GM18951 (cell line): ENCODE results near the gene PEX6.
"Not testable (repeated sequence)": the region's sequence is repeated elsewhere in the genome, so short reads cannot be mapped to it uniquely, and the experiment has no call there.

ENCODE experiments used
- POLR2A ChIP-seq: IDR thresholded peaks from 4 replicates; pipeline ENCODE4 v1.6.1; 2011; ENCODE audit warnings: mild to moderate bottlenecking; ENCODE audit not compliant: insufficient read length, insufficient read depth; ENCODE audit errors: extremely low read depth
- in situ Hi-C: fragments of 300-500 bp; cut with MboI; formaldehyde crosslinking; loops from one replicate; pipeline ENCODE4 v1.12.0; 2022; ENCODE audit warnings: low sequenced_read_pairs, mixed read lengths, inconsistent platforms; ENCODE audit not compliant: unreplicated experiment

PEX6 gene

GRCh38 chr6:42947950-42948349 lies 31.0 kb downstream of the PEX6 start:
- no peak for TF ChIP-seq POLR2A
- in situ Hi-C loops: no loop called here

DNA sequence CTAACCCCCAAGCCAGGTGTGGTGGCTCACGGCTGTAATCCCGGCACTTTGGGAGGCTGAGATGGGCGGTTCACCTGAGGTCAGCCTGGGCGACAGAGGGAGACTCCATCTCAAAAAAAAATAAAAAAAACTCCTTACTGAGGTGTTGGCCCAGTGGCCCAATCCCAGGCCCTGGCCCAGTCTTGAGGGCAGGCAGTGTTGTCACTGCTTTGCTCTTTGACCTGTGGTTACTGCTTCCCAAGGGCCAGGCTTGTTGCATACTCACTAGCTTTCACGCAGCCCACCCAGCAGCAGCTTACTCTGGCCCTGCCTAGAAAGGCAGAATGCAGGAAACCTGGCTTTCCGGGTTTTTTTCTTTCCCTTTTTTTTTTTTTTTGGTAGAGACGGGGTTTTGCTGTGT lies 36.5 kb downstream of the PEX6 start:
- no peak for TF ChIP-seq POLR2A
- in situ Hi-C loops: no loop called here

- in situ Hi-C loops: not testable (repeated sequence)
Observed at GRCh38 chr6:42941356-42941755, 37.6 kb downstream of the PEX6 start.

- in situ Hi-C loops: no loop called here
- no peak for TF ChIP-seq POLR2A
Observed at GRCh38 chr6:42940493-42941045, 38.4 kb downstream of the PEX6 start.

- in situ Hi-C loops: no loop called here
- TF ChIP-seq POLR2A: no peak
Observed at GRCh38 chr6:42939810-42940167, 39.2 kb downstream of the PEX6 start.

DNA sequence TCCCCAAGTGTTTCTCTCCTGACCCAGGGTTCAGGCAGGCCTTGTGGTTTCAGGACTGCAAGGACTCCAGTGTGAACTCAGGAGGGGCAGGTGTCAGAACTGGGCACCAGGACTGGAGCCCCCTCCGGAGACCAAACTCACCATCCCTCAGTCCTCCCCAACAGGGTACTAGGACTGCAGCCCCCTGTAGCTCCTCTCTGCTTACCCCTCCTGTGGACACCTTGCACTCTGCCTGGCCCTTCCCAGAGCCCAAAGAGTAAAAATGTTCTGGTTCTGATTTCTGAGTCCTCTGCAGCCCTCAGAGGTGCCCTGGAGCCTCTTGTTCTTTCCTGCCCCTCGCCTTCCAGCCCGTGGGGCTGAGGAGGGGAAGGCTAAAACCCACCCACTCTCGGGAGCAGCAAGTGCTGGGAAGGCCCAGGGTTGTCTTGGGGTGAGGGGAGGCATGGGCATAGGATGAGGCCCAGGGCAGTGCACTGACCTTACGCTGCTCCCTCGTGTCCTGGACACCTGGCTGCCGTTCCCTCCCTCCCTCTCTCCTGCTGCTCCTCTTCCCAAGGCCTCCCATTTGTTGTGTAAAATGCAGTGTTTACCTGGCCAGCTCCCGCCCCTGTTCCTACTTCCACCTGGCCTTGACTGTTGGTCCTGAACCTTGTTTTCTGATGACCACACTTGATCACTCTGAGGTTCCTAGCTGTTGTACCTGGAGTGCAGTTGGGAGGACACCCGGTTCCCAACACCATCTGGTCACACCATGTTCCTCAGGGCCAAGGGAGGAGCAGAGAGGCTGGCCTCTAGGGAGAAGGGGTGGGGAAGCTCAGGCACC lies 39.8 kb downstream of the PEX6 start:
- no peak for TF ChIP-seq POLR2A
- in situ Hi-C loops: no loop called here

DNA sequence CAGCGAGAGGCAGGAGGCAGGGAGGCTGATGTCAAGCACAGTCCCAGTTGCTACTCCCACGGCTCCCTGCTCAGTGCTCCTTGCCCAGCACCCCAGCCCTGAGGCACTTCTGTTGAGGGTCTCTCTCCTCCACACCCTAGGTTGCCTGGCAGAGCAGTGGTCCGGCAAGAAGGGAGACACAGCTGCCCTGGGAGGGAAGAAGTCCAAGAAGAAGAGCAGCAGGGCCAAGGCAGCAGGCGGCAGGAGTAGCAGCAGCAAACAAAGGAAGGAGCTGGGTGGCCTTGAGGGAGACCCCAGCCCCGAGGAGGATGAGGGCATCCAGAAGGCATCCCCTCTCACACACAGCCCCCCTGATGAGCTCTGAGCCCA lies 40.6 kb downstream of the PEX6 start:
- no peak for TF ChIP-seq POLR2A
- in situ Hi-C loops: no loop called here

- in situ Hi-C loops: no loop called here
- no peak for TF ChIP-seq POLR2A
Observed at GRCh38 chr6:42937548-42938427, 41.2 kb downstream of the PEX6 start.

DNA sequence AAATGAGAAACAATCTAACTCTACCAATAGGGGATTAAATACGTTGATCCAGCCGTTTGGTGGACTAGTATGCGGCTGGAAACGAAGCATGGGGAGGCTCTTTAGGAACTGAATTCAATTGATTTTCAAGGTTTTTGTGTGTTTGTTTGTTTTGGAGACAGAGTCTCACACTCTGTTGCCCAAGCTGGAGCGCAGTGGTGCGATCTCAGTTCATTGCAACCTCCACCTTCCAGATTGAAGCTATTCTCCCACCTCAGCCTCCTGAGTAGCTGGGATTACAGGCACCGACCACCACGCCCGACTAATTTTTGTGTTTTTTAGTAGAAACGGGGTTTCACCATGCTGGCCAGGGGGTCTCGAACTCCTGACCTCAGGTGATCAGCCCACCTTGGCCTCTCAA lies 42.6 kb downstream of the PEX6 start:
- in situ Hi-C loops: no loop called here
- no peak for TF ChIP-seq POLR2A

GRCh38 chr6:42935322-42935721 lies 43.7 kb downstream of the PEX6 start:
- no peak for TF ChIP-seq POLR2A
- in situ Hi-C loops: no loop called here

DNA sequence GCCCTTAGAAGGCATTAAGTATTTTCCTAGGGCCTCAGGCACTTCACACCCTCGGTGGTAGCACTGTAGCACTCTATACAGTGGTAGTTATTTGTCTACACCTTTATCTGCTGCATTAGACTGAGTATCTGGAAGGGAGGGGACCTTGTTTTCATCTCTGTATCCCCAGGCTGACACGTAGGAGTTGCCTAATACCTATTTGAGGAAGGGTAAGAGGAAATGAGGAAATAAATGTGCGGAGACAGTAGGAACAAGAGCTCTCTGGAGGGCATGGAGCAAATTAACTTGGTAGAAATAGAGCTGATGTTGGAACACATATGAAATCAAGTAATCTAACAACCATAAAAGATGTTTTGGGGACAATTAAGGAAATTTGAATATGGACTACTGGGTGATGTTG lies 45.8 kb downstream of the PEX6 start:
- no peak for TF ChIP-seq POLR2A
- in situ Hi-C loops: no loop called here

DNA sequence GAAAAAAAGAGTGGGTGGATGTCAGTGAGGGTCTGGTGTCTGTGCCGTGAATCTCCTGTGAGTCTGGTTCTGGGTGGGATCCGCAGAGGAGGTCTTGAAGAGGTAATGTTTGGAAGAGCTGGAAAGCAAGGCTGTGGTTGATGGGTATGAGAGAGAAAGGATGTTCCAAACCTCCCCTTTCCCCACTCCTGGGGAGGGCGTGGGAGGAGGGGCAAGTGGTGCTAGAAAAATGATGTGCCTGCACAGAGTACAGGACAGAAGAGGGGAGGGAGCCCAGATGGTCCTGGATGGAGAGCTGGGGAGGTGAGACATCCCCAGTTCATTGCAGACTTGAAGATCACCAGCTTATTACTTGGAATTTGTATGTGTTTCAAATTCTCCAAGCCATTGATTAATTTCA lies 46.6 kb downstream of the PEX6 start:
- no peak for TF ChIP-seq POLR2A
- in situ Hi-C loops: no loop called here

DNA sequence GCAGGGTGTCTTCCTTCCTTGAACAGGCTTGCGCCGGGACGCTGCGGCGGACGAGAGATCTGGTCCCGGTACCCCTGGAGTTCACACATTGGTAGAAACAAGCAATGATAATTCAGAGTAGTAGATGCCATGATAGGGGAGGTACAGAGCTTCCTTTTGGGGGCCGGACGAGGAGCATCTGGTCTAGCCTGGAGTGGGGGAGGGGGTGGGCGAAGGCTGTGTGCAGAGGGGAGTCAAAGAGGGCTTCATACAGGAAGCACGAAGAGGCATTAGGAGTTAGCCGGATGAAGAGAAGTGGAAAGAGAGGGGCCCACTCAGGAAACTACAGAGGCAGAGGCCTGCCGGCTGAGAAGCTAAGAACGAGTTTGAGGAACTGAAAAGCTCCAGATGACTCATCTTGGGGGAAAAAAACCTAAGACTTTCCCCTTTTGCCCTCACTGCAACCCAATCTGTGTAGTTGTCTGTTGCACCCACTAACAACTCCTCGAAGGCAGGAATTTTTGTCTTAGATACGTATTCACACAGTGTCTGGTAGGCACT lies 49.1 kb downstream of the PEX6 start:
- TF ChIP-seq POLR2A: peak; percentile 0
- in situ Hi-C loops: no loop called here
